Suprapubic skin (tissue), 3 donors: ENCODE measurements around the gene ZNF681.
"Not testable (repeated sequence)": the region's sequence is repeated elsewhere in the genome, so short reads cannot be mapped to it uniquely, and the experiment has no call there.

ENCODE experiments used
- POLR2AphosphoS5 ChIP-seq, 3 donors: sonication (generic); formaldehyde crosslinking; IDR thresholded peaks; one replicate each; pipeline ENCODE4 v1.6.1; 2017; ENCODE audit warnings: antibody characterized with exemption in 3 of 3
- TF ChIP-seq, protein P1 (sequence below), 2 donors: fragments of 200-600 bp in 1 of 2; fragments of 450-650 bp in 1 of 2; sonication (generic) in 1 of 2; IDR thresholded peaks; one replicate each; pipeline ENCODE4 v1.5.1; 2016 to 2019; ENCODE audit warnings: antibody characterized with exemption in 2 of 2, mild to moderate bottlenecking in 1 of 2, moderate library complexity in 1 of 2

DNA sequence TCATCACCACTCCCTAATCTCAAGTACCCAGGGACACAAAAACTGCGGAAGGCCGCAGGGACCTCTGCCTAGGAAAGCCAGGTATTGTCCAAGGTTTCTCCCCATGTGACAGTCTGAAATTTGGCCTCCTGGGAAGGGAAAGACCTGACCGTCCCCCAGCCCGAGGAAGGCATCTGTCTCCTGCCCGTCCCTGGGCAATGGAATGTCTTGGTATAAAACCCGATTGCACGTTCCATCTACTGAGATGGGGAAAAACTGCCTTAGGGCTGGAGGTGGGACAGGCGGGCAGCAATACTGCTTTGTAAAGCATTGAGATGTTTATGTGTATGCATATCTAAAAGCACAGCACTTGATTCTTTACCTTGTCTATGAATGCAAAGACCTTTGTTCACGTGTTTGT, 65.8 kb downstream of the ZNF681 start:
- TF ChIP-seq, protein P1, sequence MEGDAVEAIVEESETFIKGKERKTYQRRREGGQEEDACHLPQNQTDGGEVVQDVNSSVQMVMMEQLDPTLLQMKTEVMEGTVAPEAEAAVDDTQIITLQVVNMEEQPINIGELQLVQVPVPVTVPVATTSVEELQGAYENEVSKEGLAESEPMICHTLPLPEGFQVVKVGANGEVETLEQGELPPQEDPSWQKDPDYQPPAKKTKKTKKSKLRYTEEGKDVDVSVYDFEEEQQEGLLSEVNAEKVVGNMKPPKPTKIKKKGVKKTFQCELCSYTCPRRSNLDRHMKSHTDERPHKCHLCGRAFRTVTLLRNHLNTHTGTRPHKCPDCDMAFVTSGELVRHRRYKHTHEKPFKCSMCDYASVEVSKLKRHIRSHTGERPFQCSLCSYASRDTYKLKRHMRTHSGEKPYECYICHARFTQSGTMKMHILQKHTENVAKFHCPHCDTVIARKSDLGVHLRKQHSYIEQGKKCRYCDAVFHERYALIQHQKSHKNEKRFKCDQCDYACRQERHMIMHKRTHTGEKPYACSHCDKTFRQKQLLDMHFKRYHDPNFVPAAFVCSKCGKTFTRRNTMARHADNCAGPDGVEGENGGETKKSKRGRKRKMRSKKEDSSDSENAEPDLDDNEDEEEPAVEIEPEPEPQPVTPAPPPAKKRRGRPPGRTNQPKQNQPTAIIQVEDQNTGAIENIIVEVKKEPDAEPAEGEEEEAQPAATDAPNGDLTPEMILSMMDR (IDR thresholded peaks at IDR 0.05) = not testable (repeated sequence)
- not testable (repeated sequence) for TF ChIP-seq POLR2AphosphoS5 (IDR thresholded peaks at IDR 0.05)
